Left cardiac atrium (tissue), 4 donors: ENCODE measurements around the gene ITGA6. TPM values are rescaled to one million over a fixed set of nuclear protein-coding genes. Genes with fewer than 3 reads are reported as not detected.

Experiments used
- ATAC-seq, 2 donors: fragments of 200-7000 bp; cut with Tn5 transposase; one replicate each; pipeline ENCODE4 v1.9.1; 2020; ENCODE audit warnings: mild to moderate bottlenecking in 2 of 2, moderate library complexity in 2 of 2
- DNase-seq: peaks from one replicate; pipeline ENCODE4 v3.0.0-alpha.2; 2020
- intact Hi-C, 2 donors: fragments of 100-400 bp; cut with DNase I; formaldehyde crosslinking; loops; one replicate each; pipeline versions ENCODE4 v1.14.1 to v1.15.1; 2022 to 2023
- total RNA-seq, 2 donors: library from RNA; stranded (reverse); fragmentation: NEBNext Ultra II Directional; extraction: Animal tissue kit (Norgen Biotek cat#: 25700); gene quantifications; one replicate each; pipeline ENCODE4 v1.2.1, GENCODE V29; 2021
- donor health status: DM: no; HTN: yes; CAD: no.
- donor health status: DM: no; HTN: yes; CAD: no; lungs with severe emphysema.
- donor health status: DM: yes; HTN: yes; CAD: no.
- donor health status: Dilated cardiomyopathy.

ITGA6 gene
- total RNA-seq, 2 donors from 2014 or later = 47.0 to 53.3 TPM

DNA sequence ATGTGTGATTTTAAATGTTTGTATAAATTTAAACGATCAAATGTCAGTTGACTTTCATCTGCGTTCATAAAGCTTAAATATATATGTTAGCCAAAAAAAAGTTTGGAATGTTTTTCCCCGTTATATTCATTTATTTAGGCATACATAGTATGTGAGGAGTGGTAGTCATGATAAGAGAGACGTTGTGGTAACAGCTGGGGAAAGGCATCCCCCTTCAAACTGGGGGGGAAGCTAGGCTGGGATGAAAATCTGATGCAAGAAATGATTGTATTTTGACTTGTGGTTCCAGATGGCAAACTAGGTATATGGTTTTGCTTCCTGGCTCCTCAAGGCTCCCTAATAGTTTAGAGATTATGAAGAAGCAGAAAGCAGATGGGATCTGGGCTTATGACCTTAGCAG lies 30.1 kb downstream of the ITGA6 start:
- intact Hi-C loops = no loop called here
- DNase-seq = no peak
- no peak for ATAC-seq

DNA sequence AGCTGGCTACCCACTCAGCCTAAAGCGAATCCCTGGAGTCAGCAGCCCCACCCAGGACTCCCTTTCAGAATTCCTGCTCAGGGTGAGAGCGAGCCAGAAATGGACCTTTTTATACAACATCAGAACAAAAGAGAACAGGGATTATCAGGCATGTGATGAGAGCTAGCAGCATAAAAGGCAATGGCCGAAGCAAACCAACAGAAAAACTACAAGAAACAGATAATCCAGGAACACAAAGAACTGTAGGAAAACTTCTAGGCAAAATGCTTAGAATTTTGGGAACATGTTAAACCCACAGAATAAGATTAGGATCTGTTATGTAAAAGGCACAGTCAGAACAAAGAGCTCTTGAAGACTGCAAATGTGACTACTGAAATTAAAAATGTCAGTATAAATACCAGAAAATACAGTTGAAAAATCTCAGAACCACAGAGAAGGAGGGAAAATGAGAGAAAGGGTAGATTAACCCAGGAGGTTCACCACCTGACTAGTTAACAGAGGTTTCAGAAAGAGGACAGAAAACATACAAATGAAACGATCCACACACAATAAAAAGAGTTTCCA lies 31.3 kb downstream of the ITGA6 start:
- DNase-seq (no peak), ATAC-seq (no peak)
- intact Hi-C loops = no loop called here

DNA sequence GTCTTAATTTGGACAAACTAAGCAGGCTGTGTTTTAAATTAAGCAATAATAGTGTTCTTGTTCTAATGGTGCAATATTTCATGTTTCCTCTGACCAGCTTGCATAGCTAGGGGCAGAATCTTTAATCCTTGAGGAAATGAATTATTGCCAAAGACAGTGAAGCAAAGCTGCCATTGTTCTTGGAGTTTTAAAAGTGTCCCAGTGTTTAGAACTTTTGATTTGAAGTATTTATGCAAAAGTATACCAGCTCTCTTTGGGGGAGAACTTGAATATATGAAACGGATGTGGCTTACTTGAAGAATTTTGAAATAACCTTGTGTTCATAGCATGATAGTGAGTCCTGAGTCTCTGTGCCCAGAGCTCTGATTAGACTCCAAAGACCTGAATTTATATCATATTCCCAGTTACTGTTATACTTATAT lies 33.4 kb downstream of the ITGA6 start:
- DNase-seq = no peak
- intact Hi-C loops = loop anchor here (5.0 to 10.0 kb wide), 4 partner anchors 33 to 756 kb away; partner anchors contain the start of gene ITGA6 (in 1 of the 2)
- no peak for ATAC-seq

DNA sequence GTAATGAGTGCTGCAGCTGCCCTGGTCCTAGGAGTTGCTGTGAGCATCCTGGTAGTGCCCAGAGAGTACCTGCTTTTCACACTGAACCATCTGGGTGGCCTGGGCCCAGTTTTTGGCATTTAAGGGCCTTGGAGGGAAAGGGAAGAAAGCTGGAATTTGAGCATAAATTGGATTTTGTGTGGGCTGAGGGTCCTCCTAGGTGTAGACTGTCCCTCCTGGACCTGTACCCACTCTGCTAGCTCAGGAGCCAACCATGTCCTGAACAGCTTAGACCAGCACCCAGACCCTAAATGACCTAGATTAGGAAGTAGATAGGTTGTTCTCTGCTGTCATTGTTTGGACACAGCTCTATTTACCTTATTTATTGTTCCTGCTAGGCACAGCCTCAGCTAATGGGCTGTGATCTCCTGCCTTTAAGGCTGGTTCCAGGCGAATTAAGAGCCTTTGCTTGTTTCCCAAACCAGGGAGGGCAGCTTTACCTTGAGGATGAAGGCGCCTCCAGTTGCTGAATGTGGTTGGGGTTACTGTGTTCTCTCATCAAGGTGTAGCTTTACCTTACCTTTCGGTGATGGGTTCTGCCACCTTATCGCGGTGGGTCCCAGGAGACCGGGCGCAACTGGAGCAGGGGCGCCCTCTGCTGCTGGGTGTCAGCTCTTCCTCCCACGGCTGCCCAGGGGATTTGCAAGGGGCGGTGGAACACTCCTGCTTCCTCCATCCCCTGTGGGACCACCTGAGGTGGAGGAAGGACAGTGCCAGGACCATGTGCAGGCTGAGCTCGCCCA lies 34.4 kb downstream of the ITGA6 start:
- intact Hi-C loops = loop anchor here (5.0 to 10.0 kb wide), 4 partner anchors 34 to 757 kb away; partner anchors contain the start of gene ITGA6 (in 1 of the 2)
- DNase-seq (peak; percentile 61), ATAC-seq (peak; percentile 70 to 80)

DNA sequence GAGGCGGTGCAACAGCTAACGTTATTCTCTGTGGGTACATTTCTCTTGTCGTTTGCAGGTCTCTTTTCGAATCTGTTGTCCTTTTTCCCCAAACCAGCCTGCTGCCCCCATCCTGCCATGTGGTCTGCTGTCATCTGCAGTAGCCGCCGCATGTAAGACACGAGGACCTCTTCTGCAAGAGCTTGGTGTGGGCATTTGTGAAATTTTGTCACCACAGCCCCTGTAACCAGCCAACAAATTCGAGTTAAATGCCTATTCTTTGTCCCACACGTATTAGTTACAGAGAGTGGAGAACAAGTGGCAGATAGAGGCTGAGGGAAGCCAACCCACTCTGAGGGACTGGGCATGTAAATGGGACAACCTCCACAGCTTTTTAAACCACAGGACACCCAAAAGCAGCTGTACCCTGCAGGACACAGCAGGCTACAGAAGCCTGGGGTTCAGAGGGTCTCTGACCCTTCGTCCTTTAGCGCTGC lies 35.0 kb downstream of the ITGA6 start:
- no peak for DNase-seq

GRCh38 chr2:172462849-172463381 lies 35.5 kb downstream of the ITGA6 start:
- ATAC-seq (peak in 1 of 2 donors; percentile 50), DNase-seq (no peak)
- intact Hi-C loops = loop anchor here (5.0 to 10.0 kb wide), 4 partner anchors 36 to 758 kb away; partner anchors contain the start of gene ITGA6 (in 1 of the 2)

More for the DNA sequence above, 35.0 kb downstream of the ITGA6 start:
- intact Hi-C loops = loop anchor here (5.0 to 10.0 kb wide), 4 partner anchors 35 to 758 kb away; partner anchors contain the start of gene ITGA6 (in 1 of the 2)
- ATAC-seq = no peak

- DNase-seq (no peak), ATAC-seq (no peak)
- intact Hi-C loops = loop anchor here (2.0 to 10.0 kb wide), 5 partner anchors 37 to 760 kb away; partner anchors contain the start of gene ITGA6 (in 1 of the 2)
Observed at GRCh38 chr2:172464400-172465129, 37.2 kb downstream of the ITGA6 start.

DNA sequence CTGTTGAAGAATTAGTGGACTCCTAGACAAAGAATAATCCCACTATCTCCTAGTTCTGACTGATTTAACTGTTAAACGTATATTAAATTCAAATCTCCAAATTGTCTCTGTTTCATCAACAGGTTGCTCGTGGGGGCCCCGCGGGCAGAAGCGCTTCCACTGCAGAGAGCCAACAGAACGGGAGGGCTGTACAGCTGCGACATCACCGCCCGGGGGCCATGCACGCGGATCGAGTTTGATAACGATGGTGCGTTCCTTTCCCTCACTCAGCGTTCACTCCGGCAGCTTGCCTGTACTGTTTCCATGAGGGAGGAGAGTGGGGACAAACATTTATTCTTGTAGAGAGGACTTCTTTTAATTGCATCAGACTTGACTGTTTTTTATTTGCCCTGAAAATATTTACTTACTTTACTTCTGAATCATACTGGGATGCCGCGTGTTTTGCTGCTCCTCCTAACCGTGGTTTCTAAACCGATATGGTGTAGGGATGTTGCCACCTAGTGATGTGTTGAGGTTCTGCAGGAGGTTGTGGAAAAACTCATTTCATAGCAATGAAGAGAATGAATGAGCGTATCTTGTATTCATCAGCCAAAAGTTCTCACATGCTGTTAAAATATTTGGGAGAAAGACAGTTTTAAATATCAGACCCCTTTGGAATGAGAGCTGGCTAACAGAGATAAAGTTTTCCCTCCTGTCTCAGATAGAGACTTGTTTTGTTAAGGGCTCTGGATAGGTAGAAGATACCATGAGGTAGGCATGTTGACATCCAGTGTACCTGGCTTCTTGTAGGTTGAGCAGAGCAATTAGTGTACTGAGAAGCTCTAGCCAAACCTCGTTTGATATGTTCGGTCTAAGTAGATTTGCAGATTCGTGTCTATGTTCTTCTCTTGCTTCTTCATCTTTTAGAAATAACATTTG lies 38.3 kb downstream of the ITGA6 start:
- ATAC-seq (peak; percentile 79 to 81), DNase-seq (peak; percentile 72)
- intact Hi-C loops = loop anchor here in 1 of 2 donors (2.0 to 10.0 kb wide), 2 partner anchors 293 to 761 kb away; no protein-coding TSS in a partner anchor

GRCh38 chr2:172467382-172467781 lies 40.0 kb downstream of the ITGA6 start:
- DNase-seq = no peak
- ATAC-seq = no peak
- intact Hi-C loops = loop anchor here in 1 of 2 donors (10.0 kb wide), 1 partner anchor 763 kb away; no protein-coding TSS in a partner anchor

- intact Hi-C loops = no loop called here
- no peak for DNase-seq
- ATAC-seq = no peak
Observed at GRCh38 chr2:172470958-172471922, 43.9 kb downstream of the ITGA6 start.

DNA sequence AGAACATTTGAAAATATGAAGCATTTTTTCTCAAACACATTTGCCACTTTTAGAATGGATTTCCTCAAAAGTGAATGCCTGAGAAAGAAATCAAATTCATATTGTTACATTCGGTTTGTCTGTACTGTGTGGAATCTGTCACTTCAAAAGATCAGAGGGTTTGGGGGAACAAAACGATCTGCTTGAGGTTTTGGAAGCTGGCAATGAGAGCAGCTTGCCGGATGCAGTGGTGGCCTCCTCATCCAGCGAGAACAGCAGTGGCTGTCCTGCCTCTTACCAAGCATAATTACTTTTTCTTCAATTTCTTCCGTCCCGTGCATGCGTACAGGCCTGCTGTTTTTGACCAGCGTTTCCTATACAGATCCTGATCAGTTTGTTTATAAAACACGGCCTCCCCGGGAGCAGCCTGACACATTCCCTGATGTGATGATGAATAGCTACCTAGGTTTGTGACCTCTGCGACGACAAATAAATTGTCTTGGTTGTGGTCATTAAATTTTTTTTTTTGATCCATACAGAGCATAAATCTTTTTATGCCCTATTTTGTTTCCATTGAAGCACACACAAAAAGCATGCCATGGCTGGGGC lies 45.2 kb downstream of the ITGA6 start:
- ATAC-seq (no peak), DNase-seq (no peak)
- intact Hi-C loops = no loop called here

DNA sequence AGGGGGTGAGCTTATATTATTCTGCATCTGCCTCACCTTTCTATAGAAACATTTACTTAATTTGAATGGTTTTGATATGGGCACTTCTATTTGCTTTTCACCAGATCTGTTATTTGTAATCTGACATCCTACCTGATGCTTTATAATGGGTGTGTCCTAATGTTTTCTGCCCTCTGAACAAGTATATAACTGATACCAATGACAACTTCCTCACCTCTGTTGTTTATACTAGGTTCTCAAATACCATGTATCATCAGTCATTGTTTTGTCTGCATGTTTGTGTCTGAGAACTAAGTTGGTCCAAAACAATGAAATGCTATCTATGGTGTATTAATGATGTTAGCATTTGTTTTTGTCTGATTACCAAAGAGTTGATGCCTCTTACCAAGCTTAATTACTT lies 45.8 kb downstream of the ITGA6 start:
- intact Hi-C loops = no loop called here
- ATAC-seq (no peak), DNase-seq (no peak)

GRCh38 chr2:172478353-172478752 lies 51.0 kb downstream of the ITGA6 start:
- ATAC-seq = no peak

DNA sequence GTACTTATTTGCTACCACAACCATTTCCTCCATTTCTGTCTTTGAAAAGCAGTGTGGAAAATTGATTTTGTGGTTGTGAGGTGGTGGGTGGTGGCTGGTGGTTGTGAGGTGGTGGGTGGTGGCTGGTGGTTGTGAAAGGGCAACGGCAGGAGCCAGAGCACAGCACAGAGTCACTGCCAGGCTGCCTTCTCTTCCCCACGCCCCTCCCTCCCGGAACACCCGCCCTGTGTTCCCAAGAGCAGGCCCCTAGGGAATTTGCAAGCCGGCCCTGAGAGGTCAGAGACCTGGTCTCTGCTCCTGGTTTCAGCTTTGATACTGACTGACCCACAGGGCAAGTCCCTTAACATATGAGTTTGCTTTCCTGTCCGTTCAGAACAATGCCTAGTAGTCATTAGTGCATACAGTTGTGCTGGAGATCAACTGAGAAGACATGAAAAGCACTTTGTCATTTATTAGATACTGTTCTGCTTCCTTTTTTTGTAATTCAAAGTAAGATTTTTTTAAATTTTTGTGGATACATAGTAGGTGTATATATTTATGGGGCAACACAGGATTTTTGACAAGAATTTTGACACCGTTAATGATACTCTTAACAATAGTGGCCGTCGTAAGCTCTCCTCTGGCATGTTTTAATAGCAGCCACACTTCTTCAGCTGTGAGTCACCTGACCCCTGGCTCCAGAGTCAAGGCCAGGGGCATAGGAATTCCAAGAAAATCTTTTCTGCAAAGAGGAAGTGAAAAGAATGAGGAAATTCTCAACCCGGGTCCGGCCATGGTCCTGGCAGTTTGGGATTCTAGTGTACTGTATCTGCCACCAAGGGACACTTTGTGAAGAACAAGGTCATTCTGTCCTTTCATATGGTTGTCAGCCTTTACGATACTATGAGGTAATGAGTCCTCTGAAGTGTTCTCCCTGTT lies 53.2 kb downstream of the ITGA6 start:
- peak; percentile 51 for DNase-seq
- intact Hi-C loops = no loop called here
- peak; percentile 65 to 88 for ATAC-seq

More at GRCh38 chr2:172478353-172478752, 51.0 kb downstream of the ITGA6 start:
- intact Hi-C loops = no loop called here
- no peak for DNase-seq

GRCh38 chr2:172481507-172482262 lies 54.3 kb downstream of the ITGA6 start:
- DNase-seq = no peak
- no peak for ATAC-seq
- intact Hi-C loops = no loop called here
